Nephron (organoid): ENCODE results near the gene FLOT1.
A peak's percentile ranks its signal among the peaks of the same experiment; 100 is the strongest.

Experiments used
- H3K27ac Mint-ChIP-seq, 3 experiments: 2 replicates each; pipeline ENCODE4 v1.8.0; 2020; ENCODE audit warnings: mixed read lengths in 3 of 3, mild to moderate bottlenecking in 2 of 3, moderate library complexity in 1 of 3
- H3K27me3 Mint-ChIP-seq: 2 replicates; pipeline ENCODE4 v1.8.0; 2021; ENCODE audit warnings: low read depth, mild to moderate bottlenecking, moderate library complexity, mixed read lengths
- H3K36me3 Mint-ChIP-seq: 2 replicates; pipeline ENCODE4 v1.8.0; 2020; ENCODE audit warnings: low read depth, mixed read lengths
- H3K4me1 Mint-ChIP-seq: 2 replicates; pipeline ENCODE4 v1.8.0; 2020; ENCODE audit warnings: mixed read lengths
- H3K4me3 Mint-ChIP-seq, 3 experiments: 2 replicates each; pipeline ENCODE4 v1.8.0; 2020; ENCODE audit warnings: mild to moderate bottlenecking in 3 of 3, mixed read lengths in 3 of 3, moderate library complexity in 2 of 3
- H3K9me3 Mint-ChIP-seq: 2 replicates; pipeline ENCODE4 v1.8.0; 2020; ENCODE audit warnings: mixed read lengths
- CTCF ChIP-seq, 3 experiments: fragments of 200-600 bp; sonication (generic); IDR thresholded peaks; one replicate each; pipeline ENCODE4 v1.5.0; 2021; ENCODE audit warnings: antibody characterized with exemption in 3 of 3; ENCODE audit not compliant: unreplicated experiment in 3 of 3

The FLOT1 gene, protein sequence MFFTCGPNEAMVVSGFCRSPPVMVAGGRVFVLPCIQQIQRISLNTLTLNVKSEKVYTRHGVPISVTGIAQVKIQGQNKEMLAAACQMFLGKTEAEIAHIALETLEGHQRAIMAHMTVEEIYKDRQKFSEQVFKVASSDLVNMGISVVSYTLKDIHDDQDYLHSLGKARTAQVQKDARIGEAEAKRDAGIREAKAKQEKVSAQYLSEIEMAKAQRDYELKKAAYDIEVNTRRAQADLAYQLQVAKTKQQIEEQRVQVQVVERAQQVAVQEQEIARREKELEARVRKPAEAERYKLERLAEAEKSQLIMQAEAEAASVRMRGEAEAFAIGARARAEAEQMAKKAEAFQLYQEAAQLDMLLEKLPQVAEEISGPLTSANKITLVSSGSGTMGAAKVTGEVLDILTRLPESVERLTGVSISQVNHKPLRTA

DNA sequence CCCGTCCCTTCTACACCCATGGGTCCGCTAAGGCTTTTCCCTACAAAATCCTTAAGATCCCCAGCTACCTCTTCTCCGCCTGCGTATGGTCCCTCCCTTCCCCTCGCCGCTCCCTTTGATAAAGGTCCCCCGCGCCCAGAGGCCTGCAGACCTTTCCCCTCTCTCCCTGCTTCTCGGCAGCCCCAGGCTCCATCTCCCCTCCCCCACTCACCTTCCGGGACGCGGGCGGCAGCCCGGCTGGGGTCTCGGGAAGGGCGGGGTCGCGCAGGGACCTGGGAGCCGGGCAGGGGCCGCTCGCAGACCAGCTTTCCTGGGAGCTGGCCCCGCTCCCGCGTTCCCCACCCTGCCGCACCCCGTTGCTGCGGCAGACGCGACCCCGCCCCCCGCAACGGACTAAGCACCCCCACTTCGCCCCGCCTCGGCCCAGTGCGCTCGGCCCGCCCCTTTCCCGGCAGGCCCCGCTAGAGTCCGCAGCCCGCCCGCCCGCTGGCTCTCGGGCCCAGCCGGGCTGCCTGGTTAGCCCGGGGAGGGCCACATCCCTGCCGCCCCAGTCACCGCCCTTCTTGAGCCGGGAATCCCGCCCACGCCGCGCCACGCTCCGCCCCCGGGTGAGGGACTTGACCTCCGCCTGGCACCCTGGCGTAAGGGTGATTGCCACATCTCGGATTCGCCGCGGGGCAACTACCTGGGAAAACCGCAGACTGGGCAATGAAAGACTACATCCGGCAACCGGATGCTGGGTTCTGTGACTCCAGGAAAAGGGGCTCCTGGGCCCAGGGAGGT is at the start of gene FLOT1:
Gene FLOT1, minus strand, starts transcription at position 372 of the 783 bp plus-strand sequence. CDS start 498 bp downstream, outside the sequence.
- no peak for TF ChIP-seq CTCF (IDR thresholded peaks at IDR 0.05; ENCODE audit: unreplicated experiment in 3 of 3)
- Mint-ChIP-seq H3K9me3 (no peaks in the 10 kb centered on the region), H3K4me3 (peak within 1 kb of the TSS; percentile 92 to 98 (median 93)), H3K27ac (peak within 1 kb of the TSS; percentile 94 to 98 (median 95)), H3K27me3 (no peaks in the 10 kb centered on the region), H3K4me1 (peaks cover 30% of the 10 kb centered on the region), H3K36me3 (peaks cover 34% of the 10 kb centered on the region)

DNA sequence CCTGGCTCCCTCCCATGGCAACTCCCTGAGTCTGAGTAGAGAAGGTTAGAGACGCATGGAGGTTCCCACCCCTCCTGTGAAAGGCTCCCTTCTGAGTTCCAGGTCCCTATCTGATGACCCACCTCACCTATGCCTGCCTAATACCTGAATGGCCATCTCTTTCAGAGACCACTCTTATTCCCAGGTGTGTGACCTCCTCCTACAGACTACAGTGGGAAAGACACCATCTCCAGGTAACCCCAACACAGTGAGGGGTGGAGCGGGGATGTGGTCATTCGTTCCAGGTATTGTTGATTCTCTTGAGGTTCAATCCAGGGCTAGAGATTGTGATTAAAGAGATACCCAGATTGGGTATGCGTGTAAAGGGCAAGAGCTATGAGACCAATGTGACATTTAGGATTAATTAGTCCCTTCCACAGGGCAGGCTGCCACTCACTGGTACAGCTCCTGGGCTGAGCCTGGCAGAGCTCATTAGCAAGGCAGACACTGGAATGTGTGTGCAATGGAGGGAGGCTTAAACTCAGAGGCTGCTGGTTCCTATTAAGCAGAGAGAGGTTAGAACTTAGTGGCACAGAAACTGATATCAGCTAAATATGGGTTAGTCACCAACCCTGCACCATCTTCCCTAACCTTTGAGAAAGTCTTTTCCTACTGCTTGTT is 48.4 kb upstream of the FLOT1 start:
- peaks cover 3% of the 10 kb centered on the region for H3K27me3 Mint-ChIP-seq
- H3K36me3 Mint-ChIP-seq, result no peaks in the 10 kb centered on the region
- no peak overlapping the region for H3K4me3 Mint-ChIP-seq
- H3K27ac Mint-ChIP-seq, result peak overlapping the region in 2 of 3 experiments; percentile 63 to 73
- peaks cover 34% of the 10 kb centered on the region for H3K4me1 Mint-ChIP-seq
- no peak for TF ChIP-seq CTCF (IDR thresholded peaks at IDR 0.05; ENCODE audit: unreplicated experiment in 3 of 3)
- H3K9me3 Mint-ChIP-seq, result no peaks in the 10 kb centered on the region

- Mint-ChIP-seq H3K36me3 (no peaks in the 10 kb centered on the region), H3K4me3 (no peak overlapping the region)
- no peak for TF ChIP-seq CTCF (IDR thresholded peaks at IDR 0.05; ENCODE audit: unreplicated experiment in 3 of 3)
Observed at GRCh38 chr6:30789606-30790005, 47.1 kb upstream of the FLOT1 start.

DNA sequence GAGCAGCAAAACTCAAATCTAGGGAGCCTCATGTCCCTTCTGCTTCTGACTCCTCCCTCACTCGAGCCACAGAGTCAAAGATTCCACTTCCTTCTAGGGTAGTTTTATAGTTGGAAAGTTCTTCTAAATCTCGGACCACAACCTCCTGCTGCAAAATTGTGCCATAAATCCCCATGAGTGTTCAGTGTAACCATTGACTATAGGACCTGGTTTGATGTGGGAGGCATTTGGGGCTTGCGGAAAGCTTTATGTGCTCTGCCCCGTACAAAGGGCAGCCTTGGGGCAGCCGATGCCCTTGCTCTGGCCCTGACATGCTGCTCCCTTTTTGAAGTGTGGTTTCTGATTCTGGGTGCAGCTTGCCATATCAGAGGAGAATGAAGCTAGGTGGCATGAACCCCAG is 45.5 kb upstream of the FLOT1 start:
- Mint-ChIP-seq H3K36me3 (no peaks in the 10 kb centered on the region), H3K4me1 (peaks cover 19% of the 10 kb centered on the region), H3K4me3 (no peak overlapping the region), H3K27ac (peak overlapping the region in 2 of 3 experiments; percentile 34 to 61), H3K27me3 (no peaks in the 10 kb centered on the region), H3K9me3 (no peaks in the 10 kb centered on the region)
- TF ChIP-seq CTCF (IDR thresholded peaks at IDR 0.05; ENCODE audit: unreplicated experiment in 3 of 3), result no peak

More at GRCh38 chr6:30789606-30790005, 47.1 kb upstream of the FLOT1 start:
- Mint-ChIP-seq H3K4me1 (peaks cover 26% of the 10 kb centered on the region), H3K27ac (peak overlapping the region; percentile 44 to 85 (median 61)), H3K9me3 (no peaks in the 10 kb centered on the region), H3K27me3 (peaks cover 3% of the 10 kb centered on the region)

GRCh38 chr6:30782425-30783014 is 40.0 kb upstream of the FLOT1 start:
- TF ChIP-seq CTCF (IDR thresholded peaks at IDR 0.05; ENCODE audit: unreplicated experiment in 3 of 3), result no peak
- H3K4me1 Mint-ChIP-seq, result peaks cover 46% of the 10 kb centered on the region
- peak overlapping the region; percentile 90 to 97 (median 96) for H3K27ac Mint-ChIP-seq
- no peak overlapping the region for H3K4me3 Mint-ChIP-seq
- H3K9me3 Mint-ChIP-seq, result peaks cover 7% of the 10 kb centered on the region
- no peaks in the 10 kb centered on the region for H3K36me3 Mint-ChIP-seq
- H3K27me3 Mint-ChIP-seq, result no peaks in the 10 kb centered on the region
